GM12872 (cell line): ENCODE data around the gene DUSP9.

ENCODE experiments used
- CTCF ChIP-seq: IDR thresholded peaks from 3 replicates; pipeline ENCODE4 v1.5.1; 2011; ENCODE audit warnings: low read depth, mild to moderate bottlenecking, low read length, moderate library complexity; ENCODE audit not compliant: insufficient read depth

The DUSP9 gene

DNA sequence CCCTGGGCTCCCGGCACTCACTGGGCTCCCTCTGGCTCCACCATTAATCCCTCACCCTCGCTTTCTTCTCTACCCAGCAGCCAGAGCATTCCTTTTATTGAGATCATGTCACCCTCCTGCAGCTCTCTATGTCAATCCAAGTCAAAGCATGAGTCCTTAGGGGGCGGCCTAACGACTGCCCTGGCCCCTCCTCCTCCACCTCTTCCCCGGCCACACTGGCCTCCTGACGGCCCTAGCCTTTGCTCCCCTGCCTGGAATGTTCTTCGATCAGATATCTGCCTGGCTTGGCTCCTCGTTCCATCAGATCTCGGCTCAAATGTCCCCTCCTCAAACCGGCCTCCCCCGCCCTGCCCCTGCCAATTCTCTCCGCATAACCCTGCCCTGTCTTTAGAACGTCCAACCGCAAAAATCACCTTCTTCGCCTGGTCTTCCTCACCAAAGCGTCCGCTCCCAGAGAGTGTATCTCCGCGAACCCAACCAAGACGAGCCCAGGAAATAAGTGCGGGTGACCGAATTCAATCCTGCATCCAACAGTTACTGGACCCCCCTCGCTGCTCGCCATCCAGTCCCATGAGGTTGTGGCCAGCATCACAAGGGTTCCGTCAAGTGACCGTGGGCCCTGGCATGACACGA, 27.3 kb downstream of the DUSP9 start:
- no peak for TF ChIP-seq CTCF

DNA sequence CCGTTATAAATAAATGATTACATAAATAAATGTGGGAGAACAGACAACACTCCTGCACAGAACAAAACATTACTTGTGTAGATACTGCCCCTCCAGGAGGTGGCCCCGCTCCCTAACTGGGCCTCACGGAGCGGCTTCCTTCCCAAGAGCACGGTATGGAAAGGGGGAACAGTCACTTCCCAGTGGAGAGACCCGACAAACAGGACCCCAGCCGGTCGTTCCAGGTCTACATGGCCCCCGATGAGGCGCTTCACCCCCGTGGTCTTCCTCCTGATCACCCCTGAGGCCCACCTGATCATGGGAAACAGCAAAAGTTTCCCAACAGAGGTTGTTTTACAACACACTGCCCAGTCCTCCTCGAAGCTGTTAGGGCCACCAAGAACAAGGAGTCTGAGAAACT, 34.2 kb downstream of the DUSP9 start:
- TF ChIP-seq CTCF, result no peak

- no peak for TF ChIP-seq CTCF
Observed at GRCh38 chrX:153684467-153685155, 37.6 kb downstream of the DUSP9 start.

GRCh38 chrX:153685156-153685536, 38.1 kb downstream of the DUSP9 start:
- no peak for TF ChIP-seq CTCF

GRCh38 chrX:153685751-153686696, 39.0 kb downstream of the DUSP9 start:
- TF ChIP-seq CTCF, result no peak

- TF ChIP-seq CTCF, result no peak
Observed at GRCh38 chrX:153686711-153687110, 39.7 kb downstream of the DUSP9 start.

DNA sequence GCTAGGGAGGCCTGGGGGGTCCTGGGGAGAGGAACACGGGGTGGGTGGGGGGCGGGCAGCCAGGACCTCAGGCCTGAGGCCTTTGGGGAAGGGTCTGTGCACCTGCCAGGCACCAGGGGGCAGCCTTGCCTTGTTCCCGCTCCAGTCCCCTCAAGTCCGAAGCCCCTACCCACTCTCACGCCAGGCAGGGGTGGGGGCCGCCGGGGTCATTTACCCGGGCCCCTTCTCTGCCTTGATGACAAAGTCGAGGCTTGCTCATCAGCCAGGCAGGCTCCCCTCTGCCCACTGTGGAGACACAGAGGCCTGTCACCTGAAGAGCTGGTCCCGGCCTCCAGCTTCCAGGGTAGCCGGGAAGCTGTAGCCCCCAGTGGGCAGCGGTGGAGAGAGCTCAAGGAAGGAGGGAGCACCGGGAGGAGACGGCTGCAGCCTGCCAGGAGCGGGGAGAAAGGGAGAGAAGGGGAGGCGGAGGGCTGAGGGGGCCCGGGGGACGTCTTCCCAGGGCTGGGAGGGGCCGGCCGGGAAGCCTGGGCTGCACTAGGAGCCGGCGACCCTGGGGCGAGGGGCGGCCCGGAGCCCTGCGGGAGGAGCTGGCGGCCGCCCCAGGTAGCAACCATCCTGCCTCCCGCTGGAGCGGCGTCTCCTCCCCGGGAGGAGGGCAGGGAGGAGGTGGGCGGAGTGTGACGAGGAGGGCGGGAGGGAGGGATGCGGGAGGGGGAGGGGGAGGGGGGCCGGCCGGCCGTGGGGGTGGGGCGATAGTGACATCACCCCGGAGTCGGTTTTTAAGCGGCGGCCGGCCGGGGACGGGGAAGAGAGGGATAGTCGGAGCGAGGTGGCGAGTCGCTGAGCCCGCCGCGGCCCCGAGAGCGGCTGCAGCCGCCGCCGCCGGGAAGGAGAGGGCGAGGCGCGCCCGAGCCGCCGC, 40.4 kb downstream of the DUSP9 start, which contains the start of gene SLC6A8:
SLC6A8 (plus strand) TSS at position 806 of the 919 bp plus-strand sequence. CDS start 649 bp downstream, outside the sequence.
- peak; percentile 47; the same call in 2 of the 3 replicates for TF ChIP-seq CTCF
